HEK293T (cell line): ENCODE measurements around the gene SMIM5.

Source experiments
- CTCF ChIA-PET: fragments of 350-600 bp; formaldehyde crosslinking; extraction: SDS; loops from one replicate; lab custom pipeline; 2021; ENCODE audit warnings: antibody characterized with exemption, inconsistent platforms; lab: Yijun Ruan, JAX
- POLR2A ChIA-PET: fragments of 350-600 bp; formaldehyde crosslinking; extraction: SDS; loops from one replicate; lab custom pipeline; 2020; ENCODE audit warnings: antibody characterized with exemption, inconsistent platforms; lab: Yijun Ruan, JAX
- DNase-seq: peaks from one replicate; pipeline ENCODE4 v3.0.0; 2012; ENCODE audit warnings: mixed read lengths; ENCODE audit errors: extremely low spot score
- ARNT ChIP-seq: fragments of 450-650 bp; IDR thresholded peaks from 2 replicates; pipeline ENCODE4 v1.6.1; 2017; ENCODE audit warnings: mild to moderate bottlenecking
- BHLHE40 ChIP-seq: fragments of 450-650 bp; IDR thresholded peaks from 2 replicates; pipeline ENCODE4 v1.6.1; 2016; ENCODE audit warnings: mild to moderate bottlenecking, moderate library complexity, borderline replicate concordance
- CTBP1 ChIP-seq: fragments of 450-650 bp; IDR thresholded peaks from 2 replicates; pipeline ENCODE4 v1.6.1; 2016; ENCODE audit warnings: borderline replicate concordance
- ELF4 ChIP-seq: fragments of 450-650 bp; IDR thresholded peaks from 2 replicates; pipeline ENCODE4 v1.6.1; 2017; ENCODE audit warnings: antibody characterized with exemption
- FOXA1 ChIP-seq: fragments of 450-650 bp; IDR thresholded peaks from 2 replicates; pipeline ENCODE4 v1.6.1; 2016; ENCODE audit warnings: mild to moderate bottlenecking
- FOXK2 ChIP-seq: fragments of 450-650 bp; IDR thresholded peaks from 2 replicates; pipeline ENCODE4 v1.6.1; 2016; ENCODE audit warnings: mild to moderate bottlenecking
- FOXM1 ChIP-seq: fragments of 450-650 bp; IDR thresholded peaks from 2 replicates; pipeline ENCODE4 v1.6.1; 2017; ENCODE audit warnings: mild to moderate bottlenecking, borderline replicate concordance
- HDGF ChIP-seq: fragments of 450-650 bp; IDR thresholded peaks from 2 replicates; pipeline ENCODE4 v1.6.1; 2017; ENCODE audit warnings: antibody characterized with exemption, borderline replicate concordance
- L3MBTL2 ChIP-seq: fragments of 450-650 bp; conservative IDR thresholded peaks from 2 replicates; pipeline ENCODE4 v1.6.1; 2016; ENCODE audit warnings: mild to moderate bottlenecking
- LEF1 ChIP-seq: fragments of 450-650 bp; IDR thresholded peaks from 2 replicates; pipeline ENCODE4 v1.6.1; 2017; ENCODE audit warnings: mild to moderate bottlenecking, borderline replicate concordance
- NFRKB ChIP-seq: fragments of 450-650 bp; IDR thresholded peaks from 2 replicates; pipeline ENCODE4 v1.6.1; 2016; ENCODE audit warnings: mild to moderate bottlenecking, moderate library complexity
- PKNOX1 ChIP-seq: fragments of 450-650 bp; IDR thresholded peaks from 2 replicates; pipeline ENCODE4 v1.6.1; 2016
- SP1 ChIP-seq: fragments of 450-650 bp; IDR thresholded peaks from 2 replicates; pipeline ENCODE4 v1.6.1; 2017
- SUZ12 ChIP-seq: fragments of 450-650 bp; IDR thresholded peaks from 2 replicates; pipeline ENCODE4 v1.6.1; 2016; ENCODE audit warnings: mild to moderate bottlenecking
- TARDBP ChIP-seq: fragments of 450-650 bp; IDR thresholded peaks from 2 replicates; pipeline ENCODE4 v1.6.1; 2016
- ZNF384 ChIP-seq: fragments of 450-650 bp; IDR thresholded peaks from 2 replicates; pipeline ENCODE4 v1.6.1; 2016

SMIM5 gene

GRCh38 chr17:75594499-75595283, 38.5 kb upstream of the SMIM5 start:
- CTCF ChIA-PET, result no interaction called here
- no peak for DNase-seq
- TF ChIP-seq TARDBP (no peak), ARNT (no peak), LEF1 (no peak), FOXA1 (no peak), HDGF (no peak), FOXM1 (no peak), SP1 (no peak), SUZ12 (no peak), NFRKB (no peak), BHLHE40 (no peak), FOXK2 (no peak), ELF4 (no peak), PKNOX1 (no peak), L3MBTL2 (no peak)
- POLR2A ChIA-PET, result no interaction called here

GRCh38 chr17:75595284-75595919, 37.8 kb upstream of the SMIM5 start:
- TF ChIP-seq LEF1 (no peak), FOXM1 (no peak), PKNOX1 (no peak), ELF4 (no peak), SUZ12 (no peak), ZNF384 (no peak), TARDBP (no peak), ARNT (no peak), FOXA1 (no peak), SP1 (no peak), CTBP1 (no peak), L3MBTL2 (no peak), HDGF (no peak), BHLHE40 (no peak), FOXK2 (no peak), NFRKB (no peak)
- POLR2A ChIA-PET, result no interaction called here
- DNase-seq, result no peak
- CTCF ChIA-PET, result no interaction called here

- no peak for TF ChIP-seq HDGF
- TF ChIP-seq PKNOX1, result no peak
- no peak for TF ChIP-seq FOXK2
- no peak for TF ChIP-seq FOXA1
- TF ChIP-seq TARDBP, result no peak
- TF ChIP-seq ZNF384, result no peak
- no peak for TF ChIP-seq L3MBTL2
- TF ChIP-seq FOXM1, result no peak
- no peak for TF ChIP-seq CTBP1
- no peak for TF ChIP-seq ELF4
- no peak for TF ChIP-seq SUZ12
- TF ChIP-seq ARNT, result no peak
- TF ChIP-seq SP1, result no peak
- ChIA-PET POLR2A (no interaction called here), CTCF (no interaction called here)
- DNase-seq, result no peak
These were observed 37.3 kb upstream of the SMIM5 start for GRCh38 chr17:75595920-75596313.

- TF ChIP-seq L3MBTL2, result no peak
- no peak for TF ChIP-seq BHLHE40
- no peak for TF ChIP-seq TARDBP
- no peak for TF ChIP-seq ZNF384
- no peak for TF ChIP-seq PKNOX1
- no peak for TF ChIP-seq FOXK2
- TF ChIP-seq NFRKB, result no peak
- no peak for TF ChIP-seq CTBP1
- no peak for TF ChIP-seq ELF4
- no peak for TF ChIP-seq FOXA1
- no peak for TF ChIP-seq LEF1
- TF ChIP-seq SUZ12, result no peak
- no peak for TF ChIP-seq ARNT
- no peak for TF ChIP-seq SP1
- TF ChIP-seq HDGF, result no peak
- no peak for TF ChIP-seq FOXM1
- POLR2A ChIA-PET, result no interaction called here
- DNase-seq, result no peak
- CTCF ChIA-PET, result interaction anchor here (1.6 kb wide), 1 partner anchor 17 kb away, joined by 5 read pairs; no protein-coding TSS in a partner anchor
These were observed 36.7 kb upstream of the SMIM5 start for GRCh38 chr17:75596320-75597087.
